IMR-90 (cell line): ENCODE results near the gene ASB4. TPM values are rescaled to one million over a fixed set of nuclear protein-coding genes. Genes with fewer than 3 reads are reported as not detected.

Source experiments
- ATAC-seq: fragments of 200-7000 bp; cut with Tn5 transposase; 2 replicates; pipeline ENCODE4 v1.9.1; 2020; ENCODE audit warnings: low read depth, mild to moderate bottlenecking, moderate library complexity
- BruUV-seq: library from RNA; stranded (reverse); fragments of 400-500 nt; replicated peaks from 2 replicates; lab custom pipeline; 2021; lab: Mats Ljungman, UMichigan
- CTCF ChIA-PET: fragments of 300-600 bp; formaldehyde crosslinking; extraction: SDS; loops from one replicate; lab custom pipeline; 2021; ENCODE audit warnings: antibody characterized with exemption; lab: Yijun Ruan, JAX
- POLR2A ChIA-PET: fragments of 300-600 bp; sonication (Branson Sonifier 250); formaldehyde crosslinking; loops from one replicate; lab custom pipeline; 2022; ENCODE audit warnings: antibody characterized with exemption; ENCODE audit not compliant: unreplicated experiment; lab: Charles Lee
- DNase-seq: peaks from one replicate; pipeline ENCODE4 v3.0.0; 2013
- H2AFZ ChIP-seq: replicated peaks from 2 replicates; pipeline ENCODE3; 2013; ENCODE audit warnings: low read length, mild to moderate bottlenecking; ENCODE audit not compliant: poor library complexity
- H2AK5ac ChIP-seq: 2 replicates; pipeline ENCODE4 v1.6.1; 2013; ENCODE audit warnings: low read depth, low read length, inconsistent platforms
- H2AK9ac ChIP-seq: replicated peaks from 2 replicates; pipeline ENCODE3; 2013; ENCODE audit warnings: mild to moderate bottlenecking, low read depth, low read length, moderate library complexity; ENCODE audit not compliant: poor library complexity
- H2BK120ac ChIP-seq: 2 replicates; pipeline ENCODE4 v1.6.1; 2013; ENCODE audit warnings: low read depth, low read length, inconsistent platforms
- H2BK15ac ChIP-seq: 3 replicates; pipeline ENCODE4 v1.6.1; 2013; ENCODE audit warnings: low read depth, low read length, inconsistent platforms
- H2BK20ac ChIP-seq: 2 replicates; pipeline ENCODE4 v1.6.1; 2013; ENCODE audit warnings: low read depth, mild to moderate bottlenecking, inconsistent platforms, low read length, moderate library complexity
- H2BK5ac ChIP-seq: 2 replicates; pipeline ENCODE4 v1.6.1; 2013; ENCODE audit warnings: mild to moderate bottlenecking, low read depth, low read length, inconsistent platforms; ENCODE audit not compliant: poor library complexity, severe bottlenecking
- H3K14ac ChIP-seq: replicated peaks from 2 replicates; pipeline ENCODE4 v1.6.1; 2013; ENCODE audit warnings: low read depth, low read length, inconsistent platforms
- H3K18ac ChIP-seq: 2 replicates; pipeline ENCODE4 v1.6.1; 2013; ENCODE audit warnings: low read depth, low read length, control low read depth
- H3K23ac ChIP-seq: 2 replicates; pipeline ENCODE4 v1.6.1; 2013; ENCODE audit warnings: low read depth, low read length, inconsistent platforms
- H3K27ac ChIP-seq: 2 replicates; pipeline ENCODE4 v1.5.1; 2013; ENCODE audit warnings: mild to moderate bottlenecking, control low read depth, low read length; ENCODE audit not compliant: insufficient read depth
- H3K27me3 ChIP-seq: 2 replicates; pipeline ENCODE4 v1.6.1; 2013; ENCODE audit warnings: low read length; ENCODE audit not compliant: control insufficient read depth, insufficient read depth
- H3K36me3 ChIP-seq: 2 replicates; pipeline ENCODE4 v1.6.1; 2013; ENCODE audit warnings: low read length, mixed read lengths; ENCODE audit not compliant: control insufficient read depth, insufficient read depth
- H3K4ac ChIP-seq: 2 replicates; pipeline ENCODE4 v1.6.1; 2013; ENCODE audit warnings: low read depth, low read length, inconsistent platforms
- H3K4me1 ChIP-seq: 2 replicates; pipeline ENCODE4 v1.6.1; 2013; ENCODE audit warnings: low read length, mixed read lengths; ENCODE audit not compliant: control insufficient read depth, insufficient read depth
- H3K4me2 ChIP-seq: 2 replicates; pipeline ENCODE4 v1.6.1; 2013; ENCODE audit warnings: low read depth, mild to moderate bottlenecking, control low read depth, low read length, moderate library complexity
- H3K4me3 ChIP-seq: 2 replicates; pipeline ENCODE4 v1.5.1; 2013; ENCODE audit warnings: low read depth, mild to moderate bottlenecking, control low read depth, low read length, moderate library complexity; ENCODE audit not compliant: insufficient read depth
- H3K56ac ChIP-seq: 2 replicates; pipeline ENCODE4 v1.6.1; 2013; ENCODE audit warnings: low read length, inconsistent platforms; ENCODE audit not compliant: insufficient read depth; ENCODE audit errors: extremely low read depth
- H3K79me1 ChIP-seq, 2 experiments: 2 replicates each; pipeline ENCODE4 v1.6.1; 2013; ENCODE audit warnings: low read length in 2 of 2, inconsistent platforms in 1 of 2, low read depth in 1 of 2
- H3K9ac ChIP-seq: 2 replicates; pipeline ENCODE4 v1.6.1; 2013; ENCODE audit warnings: low read depth, low read length, control low read depth
- H3K9me1 ChIP-seq: 2 replicates; pipeline ENCODE4 v1.6.1; 2013; ENCODE audit warnings: low read length, inconsistent platforms; ENCODE audit not compliant: insufficient read depth
- H3K9me3 ChIP-seq: 2 replicates; pipeline ENCODE4 v1.6.1; 2013; ENCODE audit warnings: low read length; ENCODE audit not compliant: control insufficient read depth, insufficient read depth
- H4K20me1 ChIP-seq: 2 replicates; pipeline ENCODE4 v1.6.1; 2013; ENCODE audit warnings: low read length, inconsistent platforms; ENCODE audit not compliant: insufficient read depth
- H4K5ac ChIP-seq: 2 replicates; pipeline ENCODE4 v1.6.1; 2013; ENCODE audit warnings: mild to moderate bottlenecking, low read depth, low read length, control low read depth
- H4K8ac ChIP-seq, 2 experiments: 2 replicates each; pipeline ENCODE4 v1.6.1; 2013; ENCODE audit warnings: low read depth in 2 of 2, low read length in 2 of 2, control low read depth in 1 of 2, inconsistent platforms in 1 of 2
- H4K91ac ChIP-seq: 2 replicates; pipeline ENCODE4 v1.6.1; 2013; ENCODE audit warnings: low read depth, low read length, inconsistent platforms; ENCODE audit not compliant: insufficient read depth
- BHLHE40 ChIP-seq: fragments of 150-350 bp; IDR thresholded peaks from 2 replicates; pipeline ENCODE4 v1.6.1; 2016; ENCODE audit warnings: mild to moderate bottlenecking, low read depth, low read length
- CEBPB ChIP-seq: IDR thresholded peaks from 2 replicates; pipeline ENCODE4 v1.6.1; 2012; ENCODE audit warnings: low read depth, low read length, improper control_type of control experiment
- CHD1 ChIP-seq: IDR thresholded peaks from 2 replicates; pipeline ENCODE4 v1.6.1; 2012; ENCODE audit warnings: low read depth, low read length, improper control_type of control experiment
- ELK1 ChIP-seq: fragments of 150-350 bp; IDR thresholded peaks from 2 replicates; pipeline ENCODE4 v1.6.1; 2016; ENCODE audit warnings: low read depth, mild to moderate bottlenecking, low read length, moderate library complexity, borderline replicate concordance
- MAFK ChIP-seq: IDR thresholded peaks from 2 replicates; pipeline ENCODE4 v1.6.1; 2012; ENCODE audit warnings: low read depth, low read length, improper control_type of control experiment
- MAZ ChIP-seq: IDR thresholded peaks from 2 replicates; pipeline ENCODE4 v1.6.1; 2012; ENCODE audit warnings: low read depth, mild to moderate bottlenecking, low read length, improper control_type of control experiment, moderate library complexity, borderline replicate concordance
- MXI1 ChIP-seq: IDR thresholded peaks from 2 replicates; pipeline ENCODE4 v1.6.1; 2012; ENCODE audit warnings: low read depth, mild to moderate bottlenecking, low read length, moderate library complexity, borderline replicate concordance
- NFE2L2 ChIP-seq: fragments of 150-350 bp; IDR thresholded peaks from 2 replicates; pipeline ENCODE4 v1.6.1; 2016; ENCODE audit warnings: low read depth, mild to moderate bottlenecking, low read length
- POLR2A ChIP-seq: IDR thresholded peaks from 2 replicates; pipeline ENCODE4 v1.6.1; 2012; ENCODE audit warnings: mild to moderate bottlenecking, low read depth, low read length
- RAD21 ChIP-seq: IDR thresholded peaks from 2 replicates; pipeline ENCODE4 v1.6.1; 2012; ENCODE audit warnings: low read length, improper control_type of control experiment
- RCOR1 ChIP-seq: IDR thresholded peaks from 2 replicates; pipeline ENCODE4 v1.6.1; 2012; ENCODE audit warnings: mild to moderate bottlenecking, low read length, improper control_type of control experiment; ENCODE audit not compliant: insufficient replicate concordance
- RFX5 ChIP-seq: IDR thresholded peaks from 2 replicates; pipeline ENCODE4 v1.8.0; 2012; ENCODE audit warnings: low read depth, mild to moderate bottlenecking, low read length, moderate library complexity
- SMC3 ChIP-seq: fragments of 150-350 bp; IDR thresholded peaks from 2 replicates; pipeline ENCODE4 v1.6.1; 2016; ENCODE audit warnings: low read depth, mild to moderate bottlenecking, antibody characterized with exemption, low read length, moderate library complexity
- USF2 ChIP-seq: fragments of 150-350 bp; IDR thresholded peaks from 2 replicates; pipeline ENCODE4 v1.6.1; 2017; ENCODE audit warnings: mild to moderate bottlenecking, antibody characterized with exemption, low read length, low read depth
- dilution Hi-C: fragments of 300-500 bp; cut with HindIII; formaldehyde crosslinking; loops from one replicate; pipeline ENCODE4 v1.14.3; 2018; ENCODE audit warnings: low sequenced_read_pairs; ENCODE audit not compliant: unreplicated experiment
- in situ Hi-C: fragments of 300-500 bp; cut with MboI; formaldehyde crosslinking; loops from 3 replicates; pipeline ENCODE4 v1.14.3; 2019; ENCODE audit warnings: low sequenced_read_pairs, inconsistent platforms, mixed read lengths
- intact Hi-C: fragments of 100-400 bp; cut with micrococcal nuclease; formaldehyde crosslinking; loops from 2 replicates; pipeline ENCODE4 v1.10.0; 2022
- polyA plus RNA-seq, 3 experiments: library from polyadenylated mRNA; depleted of rRNA; stranded (reverse); fragments of >200 nt; gene quantifications; 2 replicates each; pipeline ENCODE4 v1.2.3, GENCODE V29; 2012; ENCODE audit warnings: low replicate concordance in 1 of 3
- total RNA-seq: library from RNA; depleted of rRNA; stranded (reverse); fragments of >200 nt; gene quantifications from 2 replicates; pipeline ENCODE4 v1.2.3, GENCODE V29; 2012

ASB4 gene
- total and polyA plus RNA-seq, 2 of the 4 experiments (the other 2 are of a cell fraction): not detected

GRCh38 chr7:95478272-95479037, 7.3 kb upstream of the ASB4 start (continued):
- TF ChIP-seq MXI1: no peak

GRCh38 chr7:95479992-95480624, 5.6 kb upstream of the ASB4 start:
- in situ Hi-C loops: loop anchor here (10.0 to 25.0 kb wide), 3 partner anchors 285 to 1193 kb away; no protein-coding TSS in a partner anchor
- H3K9ac ChIP-seq: no peak overlapping the region
- ChIA-PET POLR2A (no interaction called here), CTCF (interaction anchor here (1.7 kb wide), 1 partner anchor 1031 kb away, joined by 5 read pairs; no protein-coding TSS in a partner anchor)
- H2BK120ac ChIP-seq: no peak overlapping the region
- H4K91ac ChIP-seq: no peak overlapping the region
- dilution Hi-C loops: no loop called here
- H3K79me1 ChIP-seq: no peaks in the 10 kb centered on the region
- H3K4me3 ChIP-seq: no peak overlapping the region
- no peak overlapping the region for H2BK5ac ChIP-seq
- no peaks in the 10 kb centered on the region for H3K4me1 ChIP-seq
- no peak overlapping the region for H3K18ac ChIP-seq
- H3K9me1 ChIP-seq: no peaks in the 10 kb centered on the region
- H2AK5ac ChIP-seq: no peak overlapping the region
- BruUV-seq: no TSS peak
- no peak overlapping the region for H2BK20ac ChIP-seq
- no peak overlapping the region for H3K23ac ChIP-seq
- ATAC-seq (no peak), DNase-seq (no peak)
- H3K27ac ChIP-seq: no peak overlapping the region
- no peak overlapping the region for H2BK15ac ChIP-seq
- H3K56ac ChIP-seq: no peak overlapping the region
- no peaks in the 10 kb centered on the region for H3K36me3 ChIP-seq
- no peaks in the 10 kb centered on the region for H4K20me1 ChIP-seq
- no peak overlapping the region for H4K5ac ChIP-seq
- H3K4ac ChIP-seq: no peak overlapping the region
- H3K4me2 ChIP-seq: no peak overlapping the region
- no peak overlapping the region for H4K8ac ChIP-seq
- intact Hi-C loops: loop anchor here (5.0 kb wide), 1 partner anchor 233 kb away; no protein-coding TSS in a partner anchor
- H3K14ac ChIP-seq: no peak overlapping the region
- peaks cover 3% of the 10 kb centered on the region for H3K27me3 ChIP-seq
- no peaks in the 10 kb centered on the region for H3K9me3 ChIP-seq
- no peak overlapping the region for H2AFZ ChIP-seq
- no peak overlapping the region for H2AK9ac ChIP-seq
- TF ChIP-seq MAZ (no peak), RAD21 (no peak), CEBPB (no peak), RCOR1 (no peak), ELK1 (no peak), MXI1 (no peak), BHLHE40 (no peak), CHD1 (no peak), NFE2L2 (no peak), MAFK (no peak), USF2 (no peak), RFX5 (no peak), SMC3 (no peak), POLR2A (no peak)
